SK-N-SH treated with all-trans-retinoic acid at 6 μM for 48 hours (cell line): Measurements from ENCODE around the gene ZMAT3.

Source experiments
- ATAC-seq: fragments of 200-7000 bp; cut with Tn5 transposase; 3 replicates; pipeline ENCODE4 v1.9.1; 2020; ENCODE audit warnings: mild to moderate bottlenecking, moderate library complexity
- BACH2 ChIP-seq: fragments of 250-450 bp; sonication (Bioruptor Pico); IDR thresholded peaks from 2 replicates; pipeline ENCODE4 v1.9.0; 2021; ENCODE audit warnings: mild to moderate bottlenecking, borderline replicate concordance
- CREB5 ChIP-seq: fragments of 250-450 bp; sonication (Bioruptor Pico); IDR thresholded peaks from 2 replicates; pipeline ENCODE4 v1.5.1; 2020; ENCODE audit warnings: low read depth, mild to moderate bottlenecking, moderate library complexity
- CSDC2 ChIP-seq: fragments of 250-450 bp; sonication (Bioruptor Pico); IDR thresholded peaks from 2 replicates; pipeline ENCODE4 v1.5.0; 2020; ENCODE audit warnings: mild to moderate bottlenecking, moderate library complexity
- ESRRG ChIP-seq: fragments of 250-450 bp; sonication (Bioruptor Pico); IDR thresholded peaks from 2 replicates; pipeline ENCODE4 v1.6.1; 2021; ENCODE audit warnings: mild to moderate bottlenecking
- GLIS3 ChIP-seq: fragments of 250-450 bp; sonication (Bioruptor Pico); IDR thresholded peaks from 2 replicates; pipeline ENCODE4 v1.5.0; 2020; ENCODE audit warnings: mild to moderate bottlenecking, moderate library complexity
- ISL1 ChIP-seq: fragments of 250-450 bp; sonication (Bioruptor Pico); IDR thresholded peaks from 2 replicates; pipeline ENCODE4 v2.1.2; 2022; ENCODE audit warnings: mild to moderate bottlenecking, moderate library complexity
- OSR1 ChIP-seq: fragments of 250-450 bp; sonication (Bioruptor Pico); IDR thresholded peaks from 2 replicates; pipeline ENCODE4 v1.8.0; 2022; ENCODE audit warnings: moderate library complexity, mild to moderate bottlenecking, inconsistent platforms
- PATZ1 ChIP-seq: fragments of 250-450 bp; sonication (Bioruptor Pico); IDR thresholded peaks from 2 replicates; pipeline ENCODE4 v1.8.0; 2020; ENCODE audit warnings: mild to moderate bottlenecking, moderate library complexity, borderline replicate concordance
- POU6F1 ChIP-seq: fragments of 250-450 bp; sonication (Bioruptor Pico); IDR thresholded peaks from 2 replicates; pipeline ENCODE4 v1.8.0; 2021; ENCODE audit warnings: low read depth, mild to moderate bottlenecking, moderate library complexity, borderline replicate concordance
- PPARA ChIP-seq: fragments of 250-450 bp; sonication (Bioruptor Pico); IDR thresholded peaks from 2 replicates; pipeline ENCODE4 v1.5.0; 2020; ENCODE audit warnings: mild to moderate bottlenecking, borderline replicate concordance
- SNAI2 ChIP-seq: fragments of 250-450 bp; sonication (Bioruptor Pico); IDR thresholded peaks from 2 replicates; pipeline ENCODE4 v1.5.0; 2020; ENCODE audit warnings: mild to moderate bottlenecking, moderate library complexity
- TCF4 ChIP-seq: fragments of 250-450 bp; sonication (Bioruptor Pico); IDR thresholded peaks from 2 replicates; pipeline ENCODE4 v1.8.0; 2021; ENCODE audit warnings: mild to moderate bottlenecking, moderate library complexity, borderline replicate concordance
- TOX ChIP-seq: fragments of 250-450 bp; sonication (Bioruptor Pico); IDR thresholded peaks from 2 replicates; pipeline ENCODE4 v1.8.0; 2021; ENCODE audit warnings: mild to moderate bottlenecking, moderate library complexity, borderline replicate concordance
- TSHZ2 ChIP-seq: fragments of 250-450 bp; sonication (Bioruptor Pico); IDR thresholded peaks from 2 replicates; pipeline ENCODE4 v1.5.0; 2020; ENCODE audit warnings: mild to moderate bottlenecking, moderate library complexity
- ZC3H10 ChIP-seq: fragments of 250-450 bp; sonication (Bioruptor Pico); IDR thresholded peaks from 2 replicates; pipeline ENCODE4 v1.5.1; 2021; ENCODE audit warnings: mild to moderate bottlenecking, moderate library complexity
- ZFP3 ChIP-seq: fragments of 250-450 bp; sonication (Bioruptor Pico); IDR thresholded peaks from 2 replicates; pipeline ENCODE4 v1.5.0; 2020; ENCODE audit warnings: mild to moderate bottlenecking, moderate library complexity
- ZFP30 ChIP-seq: fragments of 450-650 bp; formaldehyde crosslinking; IDR thresholded peaks from 2 replicates; pipeline ENCODE4 v1.5.0; 2022; ENCODE audit warnings: mild to moderate bottlenecking, moderate library complexity
- ZNF565 ChIP-seq: fragments of 450-650 bp; formaldehyde crosslinking; conservative IDR thresholded peaks from 2 replicates; pipeline ENCODE4 v1.5.0; 2020; ENCODE audit warnings: low read depth, mild to moderate bottlenecking, moderate library complexity
- ZNF70 ChIP-seq: fragments of 450-650 bp; formaldehyde crosslinking; IDR thresholded peaks from 2 replicates; pipeline ENCODE4 v1.5.0; 2020; ENCODE audit warnings: mild to moderate bottlenecking, moderate library complexity
- ZNF8 ChIP-seq: fragments of 450-650 bp; formaldehyde crosslinking; IDR thresholded peaks from 2 replicates; pipeline ENCODE4 v1.5.0; 2020; ENCODE audit warnings: mild to moderate bottlenecking, moderate library complexity

The ZMAT3 gene

GRCh38 chr3:179088306-179088705 is 16.7 kb upstream of the ZMAT3 start (continued):
- TF ChIP-seq CSDC2 (no peak), CREB5 (no peak), BACH2 (CRISPR knock-in tag) (no peak), ZNF8 (CRISPR knock-in tag) (no peak), ISL1 (CRISPR knock-in tag) (no peak)

GRCh38 chr3:179083977-179084376 is 12.4 kb upstream of the ZMAT3 start:
- TF ChIP-seq CREB5 (no peak), TCF4 (CRISPR knock-in tag) (no peak), ZFP30 (CRISPR knock-in tag) (no peak)
- ATAC-seq, result no peak

- TF ChIP-seq POU6F1, result no peak
- no peak for TF ChIP-seq ZFP3 (CRISPR knock-in tag)
- TF ChIP-seq ZFP30 (CRISPR knock-in tag), result no peak
- no peak for TF ChIP-seq PPARA
- no peak for TF ChIP-seq PATZ1 (CRISPR knock-in tag)
- TF ChIP-seq CSDC2, result no peak
Observed at GRCh38 chr3:179082416-179082815, 10.8 kb upstream of the ZMAT3 start.

GRCh38 chr3:179081885-179082284 is 10.3 kb upstream of the ZMAT3 start:
- TF ChIP-seq CSDC2 (no peak), TOX (CRISPR knock-in tag) (no peak), PATZ1 (CRISPR knock-in tag) (no peak), TCF4 (CRISPR knock-in tag) (no peak), ZNF565 (no peak), ZFP30 (CRISPR knock-in tag) (no peak), ZFP3 (CRISPR knock-in tag) (no peak), GLIS3 (no peak), ZNF70 (CRISPR knock-in tag) (no peak), ISL1 (CRISPR knock-in tag) (no peak), ESRRG (no peak), CREB5 (no peak), OSR1 (no peak), SNAI2 (CRISPR knock-in tag) (no peak), ZC3H10 (CRISPR knock-in tag) (no peak), PPARA (no peak), TSHZ2 (CRISPR knock-in tag) (no peak), ZNF8 (CRISPR knock-in tag) (no peak)
- ATAC-seq, result no peak

More at GRCh38 chr3:179082416-179082815, 10.8 kb upstream of the ZMAT3 start:
- ATAC-seq, result no peak
